WTC11 (cell line): Measurements from ENCODE around the gene CCDC137. TPM values are rescaled to one million over a fixed set of nuclear protein-coding genes. Genes with fewer than 3 reads are reported as not detected.

ENCODE experiments used
- ATAC-seq: fragments of 200-7000 bp; cut with Tn5 transposase; 2 replicates; pipeline ENCODE4 v1.10.0; 2021; ENCODE audit warnings: mild to moderate bottlenecking, moderate library complexity
- CTCF ChIA-PET: fragments of 300-600 bp; sonication (Branson Sonifier 250); formaldehyde crosslinking; loops from one replicate; lab custom pipeline; 2021; ENCODE audit warnings: antibody characterized with exemption; lab: Charles Lee
- POLR2A ChIA-PET: fragments of 350-600 bp; sonication (Branson Sonifier 250); formaldehyde crosslinking; loops from one replicate; lab custom pipeline; 2021; ENCODE audit warnings: antibody characterized with exemption; lab: Charles Lee
- DNase-seq: peaks from one replicate; pipeline ENCODE4 v3.0.0; 2021; ENCODE audit warnings: low spot score
- H3K27ac Mint-ChIP-seq: 2 replicates; pipeline ENCODE4 v1.8.0; 2021; ENCODE audit warnings: mixed read lengths
- H3K27me3 Mint-ChIP-seq: 2 replicates; pipeline ENCODE4 v1.8.0; 2021; ENCODE audit warnings: low read depth, mild to moderate bottlenecking, moderate library complexity, mixed read lengths
- H3K36me3 Mint-ChIP-seq: 2 replicates; pipeline ENCODE4 v1.8.0; 2021; ENCODE audit warnings: mixed read lengths
- H3K4me1 Mint-ChIP-seq: 2 replicates; pipeline ENCODE4 v1.8.0; 2022; ENCODE audit warnings: mixed read lengths
- H3K4me3 Mint-ChIP-seq: 2 replicates; pipeline ENCODE4 v1.8.0; 2021; ENCODE audit warnings: mild to moderate bottlenecking, moderate library complexity, mixed read lengths
- H3K9me3 Mint-ChIP-seq: 2 replicates; pipeline ENCODE4 v1.8.0; 2021; ENCODE audit warnings: mixed read lengths
- ATF1 ChIP-seq: sonication (generic); formaldehyde crosslinking; IDR thresholded peaks from 2 replicates; pipeline ENCODE4 v1.8.1; 2023; ENCODE audit warnings: mild to moderate bottlenecking, moderate library complexity, missing genetic modification reagents
- ATF6 ChIP-seq: sonication (generic); formaldehyde crosslinking; IDR thresholded peaks from 2 replicates; pipeline ENCODE4 v1.8.1; 2023; ENCODE audit warnings: mild to moderate bottlenecking, missing genetic modification reagents
- CREB1 ChIP-seq: sonication (generic); formaldehyde crosslinking; IDR thresholded peaks from 2 replicates; pipeline ENCODE4 v1.8.0; 2023; ENCODE audit warnings: mild to moderate bottlenecking, missing genetic modification reagents
- FOXP1 ChIP-seq: sonication (generic); formaldehyde crosslinking; IDR thresholded peaks from 2 replicates; pipeline ENCODE4 v1.8.0; 2022; ENCODE audit warnings: missing genetic modification reagents, mild to moderate bottlenecking, moderate library complexity, borderline replicate concordance
- GTF2I ChIP-seq: fragments of 250-450 bp; sonication (Bioruptor Pico); conservative IDR thresholded peaks from 2 replicates; pipeline ENCODE4 v1.4.0; 2021; ENCODE audit warnings: mild to moderate bottlenecking
- MXD4 ChIP-seq: fragments of 250-450 bp; sonication (Bioruptor Pico); IDR thresholded peaks from 2 replicates; pipeline ENCODE4 v1.8.0; 2021; ENCODE audit warnings: mild to moderate bottlenecking, moderate library complexity, borderline replicate concordance
- TEAD1 ChIP-seq: sonication (generic); formaldehyde crosslinking; IDR thresholded peaks from 2 replicates; pipeline ENCODE4 v1.8.0; 2022; ENCODE audit warnings: mild to moderate bottlenecking, missing genetic modification reagents
- ZMAT4 ChIP-seq: fragments of 250-450 bp; sonication (Bioruptor Pico); IDR thresholded peaks from 2 replicates; pipeline ENCODE4 v1.9.0; 2021; ENCODE audit warnings: mild to moderate bottlenecking
- ZNF138 ChIP-seq: sonication (generic); formaldehyde crosslinking; conservative IDR thresholded peaks from 2 replicates; pipeline ENCODE4 v1.8.1; 2022; ENCODE audit warnings: mild to moderate bottlenecking, moderate library complexity, missing genetic modification reagents
- ZNF396 ChIP-seq: fragments of 250-450 bp; sonication (Bioruptor Pico); IDR thresholded peaks from 2 replicates; pipeline ENCODE4 v1.8.0; 2021; ENCODE audit warnings: mild to moderate bottlenecking, moderate library complexity, borderline replicate concordance
- ZNF423 ChIP-seq: fragments of 250-450 bp; sonication (Bioruptor Pico); IDR thresholded peaks from 2 replicates; pipeline ENCODE4 v2.1.2; 2022; ENCODE audit warnings: mild to moderate bottlenecking, moderate library complexity
- ZNF532 ChIP-seq: fragments of 250-450 bp; sonication (Bioruptor Pico); IDR thresholded peaks from 2 replicates; pipeline ENCODE4 v1.9.0; 2021; ENCODE audit warnings: mild to moderate bottlenecking, borderline replicate concordance
- total RNA-seq: library from RNA; stranded (reverse); gene quantifications from 3 replicates; pipeline ENCODE4 v1.2.3, GENCODE V29; 2021
- TF ChIP-seq, protein P1 (sequence below): sonication (generic); formaldehyde crosslinking; IDR thresholded peaks from 2 replicates; pipeline ENCODE4 v1.8.1; 2023; ENCODE audit warnings: mild to moderate bottlenecking, moderate library complexity, missing genetic modification reagents
- TF ChIP-seq, protein P2 (sequence below): sonication (generic); formaldehyde crosslinking; IDR thresholded peaks from 2 replicates; pipeline ENCODE4 v1.8.1; 2023; ENCODE audit warnings: mild to moderate bottlenecking, missing genetic modification reagents
- TF ChIP-seq, protein P3 (sequence below): fragments of 250-450 bp; sonication (Bioruptor Pico); IDR thresholded peaks from 2 replicates; pipeline ENCODE4 v1.8.0; 2021; ENCODE audit warnings: mild to moderate bottlenecking

Gene CCDC137
- total RNA-seq, 1 experiment from 2014 or later = 36.8 TPM

DNA sequence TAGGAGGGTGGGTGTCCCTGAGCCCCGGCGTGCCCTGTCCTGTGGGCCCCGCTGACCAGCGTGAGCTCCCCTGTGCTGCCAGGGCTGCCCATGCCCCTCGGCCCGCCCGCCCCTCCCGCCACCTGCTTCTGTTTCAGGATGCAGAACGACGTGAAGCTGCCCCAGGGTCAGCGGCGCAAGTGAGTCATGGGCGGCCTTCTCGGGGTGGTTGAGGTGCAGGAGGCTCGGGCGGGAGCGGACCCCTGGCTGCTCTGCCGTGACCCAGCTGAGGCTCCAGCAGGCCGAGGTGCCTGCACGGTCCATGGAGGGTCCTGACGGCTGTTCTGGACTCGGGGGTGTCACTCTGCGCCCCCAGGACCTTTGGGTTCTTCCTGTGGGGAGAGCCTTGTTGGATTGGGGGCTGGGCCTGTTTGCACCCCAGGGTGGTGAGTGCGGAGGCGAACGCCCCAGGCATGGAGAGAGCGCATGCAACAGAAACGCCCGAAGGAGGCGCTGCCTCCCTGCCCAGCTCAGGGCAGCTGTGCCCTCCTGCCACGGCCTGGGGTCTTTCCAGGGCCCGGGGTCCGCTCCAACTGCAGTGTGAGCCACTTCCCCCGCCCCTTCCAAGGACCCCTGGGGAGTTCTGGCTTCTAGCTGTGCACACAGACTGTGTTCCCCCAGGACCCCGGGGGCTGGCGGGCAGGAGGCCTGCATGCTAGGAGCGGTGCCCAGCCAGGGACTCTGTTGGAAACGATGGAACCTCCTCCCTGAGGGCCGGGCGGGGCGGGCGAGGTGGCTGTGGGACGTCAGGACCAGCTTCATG, 49.5 kb downstream of the CCDC137 start (continued):
- TF ChIP-seq ATF6 (CRISPR knock-in tag) (no peak), TEAD1 (CRISPR knock-in tag) (no peak)
- TF ChIP-seq, protein P1, sequence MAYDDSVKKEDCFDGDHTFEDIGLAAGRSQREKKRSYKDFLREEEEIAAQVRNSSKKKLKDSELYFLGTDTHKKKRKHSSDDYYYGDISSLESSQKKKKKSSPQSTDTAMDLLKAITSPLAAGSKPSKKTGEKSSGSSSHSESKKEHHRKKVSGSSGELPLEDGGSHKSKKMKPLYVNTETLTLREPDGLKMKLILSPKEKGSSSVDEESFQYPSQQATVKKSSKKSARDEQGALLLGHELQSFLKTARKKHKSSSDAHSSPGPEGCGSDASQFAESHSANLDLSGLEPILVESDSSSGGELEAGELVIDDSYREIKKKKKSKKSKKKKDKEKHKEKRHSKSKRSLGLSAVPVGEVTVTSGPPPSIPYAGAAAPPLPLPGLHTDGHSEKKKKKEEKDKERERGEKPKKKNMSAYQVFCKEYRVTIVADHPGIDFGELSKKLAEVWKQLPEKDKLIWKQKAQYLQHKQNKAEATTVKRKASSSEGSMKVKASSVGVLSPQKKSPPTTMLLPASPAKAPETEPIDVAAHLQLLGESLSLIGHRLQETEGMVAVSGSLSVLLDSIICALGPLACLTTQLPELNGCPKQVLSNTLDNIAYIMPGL (CRISPR knock-in tag) = no peak

- Mint-ChIP-seq H3K9me3 (no peaks in the 10 kb centered on the region), H3K36me3 (0 out of 2 replicates have a peak, but pooled peaks cover 4% of the 10 kb centered on the region), H3K27me3 (peaks cover 2% of the 10 kb centered on the region; the same call in 1 of the 2 replicates), H3K4me1 (peaks cover 7% of the 10 kb centered on the region), H3K27ac (no peak overlapping the region), H3K4me3 (no peak overlapping the region)
- TF ChIP-seq, protein P2, sequence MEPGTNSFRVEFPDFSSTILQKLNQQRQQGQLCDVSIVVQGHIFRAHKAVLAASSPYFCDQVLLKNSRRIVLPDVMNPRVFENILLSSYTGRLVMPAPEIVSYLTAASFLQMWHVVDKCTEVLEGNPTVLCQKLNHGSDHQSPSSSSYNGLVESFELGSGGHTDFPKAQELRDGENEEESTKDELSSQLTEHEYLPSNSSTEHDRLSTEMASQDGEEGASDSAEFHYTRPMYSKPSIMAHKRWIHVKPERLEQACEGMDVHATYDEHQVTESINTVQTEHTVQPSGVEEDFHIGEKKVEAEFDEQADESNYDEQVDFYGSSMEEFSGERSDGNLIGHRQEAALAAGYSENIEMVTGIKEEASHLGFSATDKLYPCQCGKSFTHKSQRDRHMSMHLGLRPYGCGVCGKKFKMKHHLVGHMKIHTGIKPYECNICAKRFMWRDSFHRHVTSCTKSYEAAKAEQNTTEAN (CRISPR knock-in tag) = no peak
- TF ChIP-seq, protein P3, sequence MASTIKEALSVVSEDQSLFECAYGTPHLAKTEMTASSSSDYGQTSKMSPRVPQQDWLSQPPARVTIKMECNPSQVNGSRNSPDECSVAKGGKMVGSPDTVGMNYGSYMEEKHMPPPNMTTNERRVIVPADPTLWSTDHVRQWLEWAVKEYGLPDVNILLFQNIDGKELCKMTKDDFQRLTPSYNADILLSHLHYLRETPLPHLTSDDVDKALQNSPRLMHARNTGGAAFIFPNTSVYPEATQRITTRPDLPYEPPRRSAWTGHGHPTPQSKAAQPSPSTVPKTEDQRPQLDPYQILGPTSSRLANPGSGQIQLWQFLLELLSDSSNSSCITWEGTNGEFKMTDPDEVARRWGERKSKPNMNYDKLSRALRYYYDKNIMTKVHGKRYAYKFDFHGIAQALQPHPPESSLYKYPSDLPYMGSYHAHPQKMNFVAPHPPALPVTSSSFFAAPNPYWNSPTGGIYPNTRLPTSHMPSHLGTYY (CRISPR knock-in tag) = no peak
- TF ChIP-seq ZNF423 (CRISPR knock-in tag) = no peak
- TF ChIP-seq MXD4 (CRISPR knock-in tag) = no peak
- TF ChIP-seq ZNF396 (CRISPR knock-in tag) = no peak
- no peak for TF ChIP-seq CREB1
- no peak for TF ChIP-seq ZMAT4 (CRISPR knock-in tag)
- no peak for TF ChIP-seq GTF2I (CRISPR knock-in tag)
- no peak for TF ChIP-seq ZNF532 (CRISPR knock-in tag)
- TF ChIP-seq ATF1 (CRISPR knock-in tag) = no peak
- no peak for TF ChIP-seq FOXP1 (CRISPR knock-in tag)
- TF ChIP-seq ZNF138 = no peak
- ChIA-PET CTCF (interaction anchor here (1.0 kb wide), 1 partner anchor 151 kb away, joined by 4 read pairs; no protein-coding TSS in a partner anchor), POLR2A (interaction anchor here (0.5 kb wide), 1 partner anchor 79 kb away, joined by 3 read pairs; no protein-coding TSS in a partner anchor)
- no peak for ATAC-seq
- DNase-seq = no peak
Measured at GRCh38 chr17:81716674-81716996, 50.1 kb downstream of the CCDC137 start.
